Endothelial cell of hepatic sinusoid (primary cell): ENCODE measurements around the gene AACS.

Experiments used
- in situ Hi-C: cut with HindIII; loops from 2 replicates; pipeline ENCODE4 v1.10.0; 2017; ENCODE audit warnings: low sequenced_read_pairs

AACS gene

DNA sequence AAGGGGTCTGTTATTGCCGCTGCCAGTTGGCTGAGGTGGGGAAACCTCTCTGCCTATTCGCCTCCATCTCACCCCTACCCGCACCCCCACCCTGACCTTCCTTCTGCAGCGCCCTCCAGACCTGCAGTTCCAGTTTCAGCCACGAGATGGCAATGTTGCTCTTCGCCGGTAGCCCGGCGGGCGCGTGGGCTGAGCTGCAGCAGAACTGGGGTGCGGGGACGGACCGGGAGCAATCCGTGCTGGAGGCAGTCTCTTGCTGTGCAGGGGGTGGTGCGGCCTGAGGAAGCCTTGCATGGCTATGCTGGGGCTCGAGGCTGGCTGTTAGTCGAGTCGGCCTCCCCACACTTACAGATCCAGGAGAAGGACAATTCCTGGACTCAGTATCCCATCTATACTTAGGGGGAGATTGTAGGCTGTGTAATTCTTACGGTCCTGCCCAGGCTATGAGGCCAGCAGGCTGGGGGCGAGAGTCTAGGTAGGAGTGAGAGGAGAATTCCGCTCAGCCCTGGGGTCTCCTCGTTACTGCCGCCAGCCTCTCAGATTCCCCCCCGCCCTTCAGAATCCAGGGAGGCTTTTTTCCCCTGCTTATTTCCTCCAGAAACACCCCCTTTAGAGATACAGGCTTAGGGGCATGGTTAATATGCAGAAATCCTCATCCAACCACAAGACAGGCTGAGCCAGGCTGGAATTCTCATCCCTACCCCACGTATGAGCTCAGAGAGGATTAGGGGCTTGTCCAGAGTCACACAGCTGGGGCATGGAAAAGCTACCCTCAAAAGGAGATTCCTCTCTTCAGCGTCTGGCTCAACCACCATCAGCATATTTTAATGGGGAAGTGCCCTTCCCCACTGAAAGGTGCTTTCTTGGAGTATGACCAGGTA lies 118.2 kb downstream of the AACS start:
- in situ Hi-C loops, result no loop called here

DNA sequence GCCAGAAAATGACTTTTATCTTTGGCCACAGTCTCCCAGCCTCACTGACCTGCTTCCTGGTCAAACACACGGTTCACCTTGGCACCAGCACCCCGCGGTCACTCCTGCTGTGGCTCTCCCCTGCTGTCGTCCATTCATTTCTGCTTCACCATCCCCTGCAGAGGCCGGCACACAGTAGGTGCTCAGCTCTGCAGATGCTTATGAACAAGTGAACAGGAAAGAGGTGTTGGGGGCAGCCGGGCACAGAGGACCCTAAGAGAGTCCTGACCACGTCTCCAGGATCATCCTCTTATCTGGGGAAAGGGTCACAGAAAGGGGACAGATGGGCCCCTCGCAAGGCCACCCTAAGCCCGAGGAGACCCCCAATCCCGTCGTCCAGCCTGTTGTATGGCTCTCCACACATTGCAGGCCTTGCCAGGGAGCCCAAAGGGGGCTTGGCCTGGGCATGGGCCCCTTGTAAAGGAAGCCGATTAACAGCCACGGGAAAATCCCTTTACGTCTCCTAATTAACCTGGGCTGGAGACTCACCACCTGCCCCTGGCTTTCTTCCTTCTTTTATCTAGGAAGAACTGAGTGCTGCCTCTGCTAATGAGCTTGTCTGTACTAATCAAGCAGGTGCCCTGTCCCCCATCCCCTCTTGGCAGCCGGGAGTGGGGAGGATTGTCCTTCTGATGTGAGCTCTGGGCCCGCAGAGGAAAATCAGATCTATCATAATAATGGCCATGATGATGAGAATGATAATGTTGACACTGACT lies 119.2 kb downstream of the AACS start:
- in situ Hi-C loops, result no loop called here

DNA sequence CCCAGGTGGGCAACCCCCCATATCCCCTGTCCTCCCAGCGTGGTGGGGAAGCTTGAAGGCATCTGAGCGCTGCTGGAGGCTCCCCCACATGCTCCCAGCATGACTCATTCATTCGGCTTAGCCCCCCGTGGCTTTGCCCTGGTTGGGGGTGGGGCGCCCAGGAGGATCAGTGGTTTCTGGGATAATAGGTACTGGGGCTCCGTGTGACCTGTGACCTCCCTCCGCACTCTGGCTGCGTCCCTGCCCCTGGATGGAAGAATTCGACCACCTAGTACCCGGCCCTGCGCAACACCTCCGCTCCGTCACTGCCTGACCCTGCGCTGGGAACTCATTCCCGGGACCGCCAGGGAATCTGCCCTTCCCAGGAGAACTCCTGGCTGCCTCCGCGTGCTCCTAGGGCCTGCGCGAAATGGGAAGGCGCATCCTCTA lies 120.1 kb downstream of the AACS start:
- in situ Hi-C loops, result loop anchor here (5.0 kb wide), 1 partner anchor 52 kb away; no protein-coding TSS in a partner anchor

DNA sequence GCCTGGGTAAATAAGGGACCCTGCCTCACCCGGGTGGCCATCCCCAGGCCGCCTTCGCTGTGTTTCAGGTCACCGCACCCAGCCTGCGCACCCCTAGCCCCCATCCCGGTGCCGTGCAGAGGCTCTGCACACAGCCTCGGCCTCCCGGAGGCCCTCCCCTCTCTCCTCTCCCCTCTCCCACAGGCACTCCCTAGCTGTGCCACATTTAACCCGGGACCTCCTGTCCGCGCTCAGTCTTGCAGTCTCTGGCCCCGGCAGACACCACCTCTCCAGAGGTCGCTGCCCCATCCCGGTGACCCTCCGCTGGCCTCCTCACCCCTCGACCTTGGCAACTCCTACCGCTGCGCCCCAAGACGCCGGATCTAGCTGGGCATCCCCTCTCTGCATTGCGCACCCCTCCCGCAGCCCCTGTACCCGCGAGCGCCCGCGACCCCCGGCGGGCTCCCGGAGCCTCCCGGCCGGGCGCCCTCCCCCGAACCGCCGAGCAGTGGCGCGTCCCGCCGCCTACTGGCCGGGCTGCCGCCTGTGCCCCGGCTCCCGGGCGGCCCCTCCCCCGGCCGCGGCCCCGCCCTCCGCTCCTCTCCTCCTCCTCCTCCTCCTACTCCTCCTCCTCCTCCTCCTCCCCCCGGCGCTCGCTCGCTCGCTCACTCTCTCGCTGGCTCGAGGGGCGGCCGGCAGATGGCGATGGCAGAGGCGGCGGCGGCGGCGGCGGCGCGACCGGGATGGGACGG lies 120.7 kb downstream of the AACS start, which contains the start of gene TMEM132B:
TSS of gene TMEM132B (plus strand) at position 647 of the 731 bp plus-strand sequence.
- in situ Hi-C loops, result loop anchor here (5.0 kb wide), 1 partner anchor 51 kb away; no protein-coding TSS in a partner anchor

DNA sequence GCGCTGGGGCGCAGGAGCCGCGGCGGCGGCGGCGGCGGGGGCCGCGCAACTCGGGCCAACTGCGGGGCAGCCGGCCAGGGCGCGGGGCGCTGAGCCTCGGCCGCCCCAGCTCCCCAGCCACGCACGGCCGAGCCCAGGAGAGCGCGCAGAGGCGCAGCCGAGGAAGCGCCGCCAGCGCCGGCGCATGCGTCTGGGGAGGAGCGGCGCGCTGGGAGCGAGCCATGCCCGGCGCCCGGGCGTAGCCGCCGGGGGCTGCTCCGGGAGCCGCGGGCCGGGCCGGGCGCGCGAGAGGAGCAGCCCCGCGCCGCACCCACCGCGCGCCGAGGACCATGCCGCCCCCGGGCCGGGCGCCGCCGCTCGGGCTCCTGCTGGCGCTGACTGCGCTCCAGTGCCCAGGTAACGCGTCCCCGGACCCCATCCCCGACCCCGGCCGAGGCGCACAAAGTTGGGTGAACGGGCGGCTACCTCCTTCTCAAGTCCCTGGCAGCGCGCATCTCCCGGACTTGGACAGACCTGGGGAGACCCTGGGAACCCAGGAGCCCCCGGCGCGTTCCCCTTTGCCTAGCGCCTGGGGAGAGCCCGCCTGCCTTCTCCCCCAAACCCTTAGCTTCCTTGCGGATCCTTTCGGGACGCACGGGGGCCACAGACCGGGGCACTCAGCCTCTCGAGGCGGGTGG lies 121.4 kb downstream of the AACS start:
- in situ Hi-C loops, result loop anchor here (5.0 kb wide), 1 partner anchor 51 kb away; no protein-coding TSS in a partner anchor

DNA sequence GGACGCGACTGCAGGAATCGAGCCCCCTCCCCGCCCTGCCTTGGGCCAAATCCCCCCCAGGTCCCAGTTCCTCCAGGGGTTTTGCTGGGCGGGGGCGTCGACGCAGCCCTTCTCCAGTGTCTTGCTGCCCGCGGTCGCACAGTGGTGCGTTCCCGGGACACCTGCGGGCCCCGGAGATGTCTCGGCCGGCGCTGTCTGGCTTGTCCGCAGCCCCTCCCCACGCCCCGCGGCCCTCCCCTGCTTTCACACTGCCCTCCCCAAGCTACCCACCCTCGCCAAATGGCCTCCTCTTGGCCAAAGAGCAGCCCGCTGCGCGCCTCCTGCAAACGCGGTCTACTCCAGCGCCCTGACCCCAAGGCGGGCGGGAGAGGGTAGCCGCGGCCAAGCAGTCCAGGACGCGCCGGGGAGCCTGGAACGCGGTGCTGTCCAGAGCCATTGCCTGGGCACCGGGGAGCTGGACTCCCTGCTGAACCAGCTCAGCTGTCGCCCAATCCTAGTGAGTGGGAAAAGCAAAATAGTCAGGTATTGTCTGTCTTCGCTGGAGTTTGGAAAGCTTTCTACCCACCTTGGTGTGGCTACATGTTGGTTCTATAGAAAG lies 122.0 kb downstream of the AACS start:
- in situ Hi-C loops, result loop anchor here (5.0 kb wide), 1 partner anchor 50 kb away; no protein-coding TSS in a partner anchor

DNA sequence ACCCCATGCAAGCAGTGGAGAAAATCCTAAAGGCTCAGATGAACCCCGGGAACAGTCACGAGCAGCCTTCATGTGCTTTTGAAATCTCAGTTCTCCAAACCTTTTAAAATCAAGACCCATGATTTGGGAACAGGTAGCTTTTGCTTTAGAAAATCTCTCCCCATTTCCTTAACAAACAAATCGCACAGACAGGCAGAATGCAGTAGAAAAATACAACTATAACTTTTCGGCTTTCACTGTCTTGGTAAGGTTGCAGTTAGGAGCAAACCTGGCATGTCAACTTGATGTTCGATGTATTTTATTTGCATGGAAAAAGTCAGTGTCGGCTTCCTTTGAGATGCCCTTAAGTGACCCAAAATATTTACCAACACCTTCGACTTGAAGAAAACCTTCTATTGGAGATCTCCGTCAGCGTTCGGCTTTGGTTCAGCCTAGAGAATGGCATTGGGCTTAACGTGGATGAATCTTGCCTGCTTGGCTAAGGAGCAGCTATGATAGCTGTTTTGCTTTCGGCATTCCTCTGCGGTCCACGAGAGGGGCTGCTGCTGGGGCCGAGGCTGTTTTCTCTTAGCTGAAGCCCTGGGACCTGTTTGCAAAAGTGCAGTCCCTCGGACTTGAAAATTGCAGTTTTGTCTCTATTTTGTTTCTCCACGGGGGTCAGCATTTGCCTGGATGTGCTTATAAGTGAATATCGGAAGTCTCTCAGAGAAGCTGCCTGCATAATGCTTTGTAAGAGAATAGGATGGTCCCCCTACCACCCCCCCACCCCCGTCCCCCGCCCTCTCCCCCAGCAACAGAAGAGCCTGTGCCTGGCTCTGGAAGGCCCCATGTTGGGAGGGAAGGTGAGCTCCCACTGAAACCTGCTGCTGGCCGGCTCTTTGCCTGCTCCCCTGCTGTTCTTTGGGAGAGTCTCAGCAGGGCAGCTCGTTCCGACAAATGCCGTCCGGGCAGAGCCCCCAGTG lies 122.8 kb downstream of the AACS start:
- in situ Hi-C loops, result loop anchor here (5.0 kb wide), 1 partner anchor 49 kb away; no protein-coding TSS in a partner anchor

DNA sequence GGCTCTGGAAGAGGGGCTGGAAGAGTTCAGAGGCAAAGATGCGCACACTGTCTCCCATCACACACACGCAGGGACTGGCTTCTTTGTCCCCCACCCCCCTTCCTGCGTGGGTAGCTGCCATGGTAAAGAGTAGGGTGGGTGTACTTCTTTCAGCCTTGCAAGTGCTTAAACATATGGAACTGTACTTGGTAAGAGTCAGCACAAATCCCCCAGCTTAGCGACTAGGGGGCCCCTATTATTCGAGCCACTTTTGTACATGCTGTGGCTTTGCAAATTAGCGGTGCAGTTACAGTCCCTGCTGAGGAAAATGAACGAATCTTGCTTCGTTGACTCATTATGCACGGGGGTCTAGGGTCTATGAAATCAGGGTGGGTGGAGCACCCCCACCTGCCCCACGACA lies 123.8 kb downstream of the AACS start:
- in situ Hi-C loops, result loop anchor here (5.0 kb wide), 1 partner anchor 48 kb away; no protein-coding TSS in a partner anchor

DNA sequence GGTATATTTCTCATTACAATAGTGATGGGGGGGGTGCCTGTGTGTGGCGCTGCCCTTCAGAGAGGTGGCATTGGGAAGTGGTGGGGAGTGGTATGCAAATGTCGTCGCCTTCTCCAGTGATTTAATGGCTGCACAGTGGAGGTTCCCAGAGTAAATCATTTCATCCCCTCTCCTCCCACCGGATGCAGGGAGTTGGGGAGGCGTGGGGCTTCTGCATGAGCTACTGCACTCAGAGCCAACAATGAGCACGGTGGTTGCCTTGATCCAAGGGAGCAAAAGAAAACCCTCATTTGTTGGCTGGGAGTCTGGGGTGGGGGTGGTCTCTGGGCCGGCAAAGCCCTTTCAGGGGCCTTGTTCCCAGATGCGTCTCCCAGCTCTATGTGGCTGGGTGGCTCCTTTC lies 124.3 kb downstream of the AACS start:
- in situ Hi-C loops, result loop anchor here (5.0 kb wide), 1 partner anchor 48 kb away; no protein-coding TSS in a partner anchor

DNA sequence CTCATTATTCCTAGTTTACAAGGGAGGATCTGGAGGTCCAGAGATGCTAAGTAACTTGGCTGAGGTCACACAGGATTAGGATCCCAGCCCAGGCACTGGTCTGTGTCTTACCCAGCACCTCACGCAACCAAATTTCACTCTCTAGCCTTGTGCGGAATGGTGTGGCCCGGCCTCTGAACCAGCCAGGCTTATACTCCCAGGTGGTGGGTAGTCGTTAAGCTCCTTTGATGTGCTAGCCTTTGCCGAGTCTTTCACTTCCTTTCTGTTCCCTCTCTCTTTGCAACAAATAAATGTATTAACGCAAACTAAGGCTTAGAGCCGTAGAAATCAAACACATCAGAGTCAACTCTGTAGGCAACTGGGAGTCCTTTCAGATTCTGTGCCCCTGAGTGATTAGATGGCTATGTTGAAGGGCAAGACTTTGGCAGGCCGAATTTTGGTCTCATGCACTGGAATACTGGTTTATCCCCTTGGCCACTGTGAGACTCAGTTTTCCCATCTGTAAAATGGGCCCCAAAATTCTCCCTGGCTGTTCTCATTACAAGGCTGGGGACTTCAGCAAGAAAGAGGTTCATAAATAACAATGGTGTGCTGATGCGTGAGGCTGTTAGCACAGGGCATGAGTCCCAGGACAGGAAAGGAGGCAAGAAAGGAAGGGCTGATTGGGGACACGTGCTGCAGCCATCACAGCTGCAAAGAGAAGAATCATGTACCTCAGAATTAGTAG lies 126.3 kb downstream of the AACS start:
- in situ Hi-C loops, result no loop called here

DNA sequence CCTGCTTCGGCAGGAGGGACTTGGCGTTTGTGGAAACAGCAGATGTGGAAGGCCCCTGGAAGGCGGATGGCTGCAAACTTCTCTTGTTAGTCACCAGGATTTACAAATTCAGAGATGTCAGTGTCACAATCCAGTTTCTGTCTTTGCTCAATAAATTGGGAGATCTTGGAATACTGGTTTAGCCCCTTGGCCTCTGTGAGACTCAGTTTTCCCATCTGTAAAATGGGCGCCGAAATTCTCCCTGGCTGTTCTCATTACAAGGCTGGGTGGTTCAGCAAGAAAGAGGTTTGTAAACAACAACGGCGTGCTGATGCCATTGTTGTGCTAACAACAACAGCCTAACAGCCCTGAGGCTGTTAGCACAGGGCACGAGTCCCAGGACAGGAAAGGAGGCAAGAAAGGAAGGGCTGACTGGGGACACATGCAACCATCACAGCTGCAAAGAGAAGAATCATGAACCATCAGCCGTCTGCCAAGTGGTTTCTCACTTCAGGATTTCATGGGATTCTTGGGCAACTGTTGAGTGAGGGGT lies 127.5 kb downstream of the AACS start:
- in situ Hi-C loops, result no loop called here
